Skeletal muscle tissue (tissue), 4 donors: Measurements from ENCODE around the gene ZNF521. TPM values are rescaled to one million over a fixed set of nuclear protein-coding genes. Genes with fewer than 3 reads are reported as not detected.

ENCODE experiments used
- H3K27ac ChIP-seq: one replicate; pipeline ENCODE4 v1.7.0; 2013; ENCODE audit warnings: mild to moderate bottlenecking, low read depth, low read length, inconsistent platforms
- H3K27me3 ChIP-seq, 3 donors: one replicate each; pipeline ENCODE4 v1.7.0; 2013; ENCODE audit warnings: low read length in 3 of 3; ENCODE audit not compliant: control insufficient read depth in 3 of 3, insufficient read depth in 3 of 3
- H3K36me3 ChIP-seq, 3 donors: one replicate each; pipeline ENCODE4 v1.7.0; 2013; ENCODE audit warnings: low read length in 3 of 3; ENCODE audit not compliant: control insufficient read depth in 3 of 3, insufficient read depth in 3 of 3
- H3K4me1 ChIP-seq, 3 donors: one replicate each; pipeline ENCODE4 v1.7.0; 2013; ENCODE audit warnings: low read length in 3 of 3, mild to moderate bottlenecking in 3 of 3; ENCODE audit not compliant: control insufficient read depth in 3 of 3, insufficient read depth in 3 of 3
- H3K4me3 ChIP-seq, 3 donors: one replicate each; pipeline ENCODE4 v1.7.0; 2013; ENCODE audit warnings: low read length in 3 of 3
- H3K9ac ChIP-seq, 3 donors: one replicate each; pipeline ENCODE4 v1.7.0; 2013; ENCODE audit warnings: low read length in 3 of 3, mild to moderate bottlenecking in 3 of 3, moderate library complexity in 2 of 3, low read depth in 1 of 3
- H3K9me3 ChIP-seq, 3 donors: one replicate each; pipeline ENCODE4 v1.7.0; 2013; ENCODE audit warnings: low read length in 3 of 3; ENCODE audit not compliant: control insufficient read depth in 3 of 3
- total RNA-seq: library from RNA; depleted of rRNA; stranded (reverse); fragments of >200 nt; gene quantifications from one replicate; pipeline ENCODE4 v1.2.3, GENCODE V29; 2014
- donor health status: Osteomylitis.

Gene ZNF521
- total RNA-seq, 1 donor from 2014 or later = 40.2 TPM

DNA sequence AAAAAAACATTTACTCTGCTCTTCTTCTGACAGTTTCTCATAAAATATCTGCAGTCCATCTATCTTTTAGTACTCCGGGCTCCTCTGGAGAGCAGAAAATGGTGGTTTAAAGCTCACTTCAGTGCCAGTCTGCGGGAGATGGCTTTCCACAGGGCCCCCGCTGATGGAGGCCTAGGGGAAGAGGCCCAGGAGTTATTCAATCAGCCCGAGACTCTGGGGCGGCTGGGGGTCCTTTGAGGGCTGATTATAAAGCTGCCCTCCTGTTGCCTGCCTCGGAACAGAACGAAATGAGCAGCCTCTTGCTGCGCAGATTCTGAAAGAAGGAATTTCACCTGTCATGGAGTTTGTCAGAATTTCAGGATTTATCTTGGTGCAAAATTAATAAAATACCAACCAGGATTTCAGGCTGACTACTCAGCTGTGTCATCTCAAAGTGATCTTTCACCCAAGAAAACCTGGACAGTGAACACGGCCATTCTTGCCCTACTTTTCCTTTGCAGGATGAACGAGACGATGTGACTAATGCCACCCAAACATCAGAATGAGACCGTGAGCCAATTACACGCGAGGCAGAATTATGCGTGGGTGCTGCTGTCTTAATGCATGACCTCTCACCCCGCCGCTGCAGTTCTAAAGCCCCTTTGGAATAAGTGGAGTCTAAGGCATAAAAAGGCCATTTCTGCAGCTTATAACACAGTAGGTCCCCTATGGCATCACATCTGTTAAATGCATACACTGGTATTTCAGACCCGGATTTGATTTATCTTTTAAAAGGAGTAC, 273.8 kb downstream of the ZNF521 start:
- Histone ChIP-seq H3K4me1 (no peaks in the 10 kb centered on the region), H3K4me3 (no peak overlapping the region), H3K9ac (no peak overlapping the region), H3K36me3 (peaks cover 0 to 5% (median 0%) of the 10 kb centered on the region in 3 donors), H3K27me3 (no peaks in the 10 kb centered on the region), H3K27ac (no peak overlapping the region), H3K9me3 (no peaks in the 10 kb centered on the region)

DNA sequence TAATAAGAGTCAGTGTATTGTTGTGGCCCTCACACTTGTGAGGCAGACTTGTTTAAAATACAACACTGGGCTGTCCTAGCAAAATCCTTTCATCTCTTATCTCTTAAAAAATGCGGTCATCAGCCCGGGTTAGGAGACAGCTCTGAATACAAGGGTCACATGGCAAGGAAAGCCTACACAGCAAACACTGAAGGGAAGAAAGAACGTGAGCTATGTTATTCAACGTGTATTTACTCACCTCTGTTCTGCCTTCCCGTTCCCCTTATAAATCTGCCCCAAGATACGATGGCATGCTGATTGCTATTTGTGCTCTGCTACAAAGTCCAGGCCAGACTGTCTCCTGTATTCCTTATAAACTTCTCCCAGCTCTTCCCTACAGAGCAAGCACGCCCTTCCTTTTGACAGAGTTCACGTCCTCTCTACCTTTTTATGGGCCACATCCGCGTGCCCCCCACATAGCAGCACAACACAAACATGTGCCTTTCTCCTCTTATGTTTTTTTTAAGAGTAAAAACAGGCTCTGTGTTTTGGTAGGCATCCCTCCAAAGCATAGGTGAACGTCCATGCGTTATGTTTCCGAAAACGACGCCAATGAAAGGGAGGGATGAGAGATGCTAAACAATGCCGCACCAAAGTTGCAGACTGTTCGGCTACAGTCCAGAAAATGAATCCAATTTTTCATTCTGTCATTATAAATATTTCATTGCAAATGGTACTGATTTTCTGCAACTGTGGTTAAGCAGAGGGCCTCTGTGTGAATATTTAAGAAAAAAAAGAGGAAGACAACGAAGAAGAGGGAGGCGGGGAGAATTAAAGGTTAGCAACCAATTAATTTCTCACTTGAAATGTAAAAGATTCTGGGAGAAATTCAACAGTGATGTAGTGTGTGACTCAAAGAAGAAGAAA, 274.7 kb downstream of the ZNF521 start:
- Histone ChIP-seq H3K9me3 (no peaks in the 10 kb centered on the region), H3K4me1 (no peaks in the 10 kb centered on the region), H3K4me3 (no peak overlapping the region), H3K27ac (no peak overlapping the region), H3K9ac (no peak overlapping the region), H3K36me3 (peaks cover 0 to 5% (median 0%) of the 10 kb centered on the region in 3 donors), H3K27me3 (no peaks in the 10 kb centered on the region)

GRCh38 chr18:25075783-25076182, 276.2 kb downstream of the ZNF521 start:
- no peaks in the 10 kb centered on the region for H3K4me1 ChIP-seq
- H3K27me3 ChIP-seq = no peaks in the 10 kb centered on the region
- H3K9me3 ChIP-seq = no peaks in the 10 kb centered on the region
- no peak overlapping the region for H3K9ac ChIP-seq
- H3K4me3 ChIP-seq = no peak overlapping the region
- H3K36me3 ChIP-seq = peaks cover 0 to 5% (median 0%) of the 10 kb centered on the region in 3 donors
- no peak overlapping the region for H3K27ac ChIP-seq

DNA sequence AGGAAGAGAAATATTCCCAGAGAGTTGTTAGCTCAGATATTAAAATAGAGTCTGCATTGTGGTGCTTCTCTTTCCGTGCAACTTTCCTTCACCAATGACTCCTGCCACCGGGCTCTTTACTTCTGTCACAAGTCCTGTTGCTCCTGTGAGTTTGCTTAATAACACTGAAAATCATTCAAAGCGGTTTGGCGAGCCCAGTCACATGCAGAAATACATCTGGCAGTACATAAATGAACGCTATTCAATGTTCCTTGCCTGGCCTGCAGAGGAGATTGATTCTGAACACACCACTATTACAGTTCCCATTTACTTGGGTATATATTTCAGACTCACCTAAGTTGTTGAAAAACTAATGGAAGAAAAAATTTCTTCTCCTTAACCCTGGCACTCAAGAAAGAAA, 276.6 kb downstream of the ZNF521 start:
- Histone ChIP-seq H3K27ac (no peak overlapping the region), H3K9me3 (no peaks in the 10 kb centered on the region), H3K4me1 (no peaks in the 10 kb centered on the region), H3K9ac (no peak overlapping the region), H3K27me3 (no peaks in the 10 kb centered on the region), H3K36me3 (peaks cover 0 to 2% (median 0%) of the 10 kb centered on the region in 3 donors), H3K4me3 (no peak overlapping the region)

- peaks cover 0 to 2% (median 0%) of the 10 kb centered on the region in 3 donors for H3K36me3 ChIP-seq
- H3K4me1 ChIP-seq = no peaks in the 10 kb centered on the region
- no peak overlapping the region for H3K4me3 ChIP-seq
- no peaks in the 10 kb centered on the region for H3K27me3 ChIP-seq
- no peak overlapping the region for H3K9ac ChIP-seq
- H3K9me3 ChIP-seq = no peaks in the 10 kb centered on the region
- no peak overlapping the region for H3K27ac ChIP-seq
Observed at GRCh38 chr18:25074925-25075324, 277.0 kb downstream of the ZNF521 start.

DNA sequence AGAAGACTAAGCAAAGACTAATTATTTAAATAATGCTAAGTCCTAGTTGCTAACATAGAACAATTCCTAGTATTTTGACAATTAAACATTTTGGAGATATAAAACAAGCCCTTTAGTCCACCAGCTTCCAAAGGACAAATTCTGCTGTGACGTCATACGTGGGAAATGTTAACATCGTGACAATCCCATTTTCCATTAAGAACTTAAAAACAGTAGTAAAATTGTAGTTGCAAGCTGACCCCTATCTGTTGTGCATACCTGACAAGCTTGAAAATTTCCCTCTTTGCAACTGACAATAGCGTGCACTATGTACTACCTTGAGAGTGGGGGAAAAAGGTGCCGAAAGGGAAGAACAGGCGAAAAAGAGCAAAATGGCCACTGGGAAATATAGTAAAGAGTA, 279.8 kb downstream of the ZNF521 start:
- H3K9ac ChIP-seq = no peak overlapping the region
- H3K4me1 ChIP-seq = no peaks in the 10 kb centered on the region
- no peaks in the 10 kb centered on the region for H3K9me3 ChIP-seq
- no peaks in the 10 kb centered on the region for H3K27me3 ChIP-seq
- no peaks in the 10 kb centered on the region for H3K36me3 ChIP-seq
- H3K4me3 ChIP-seq = no peak overlapping the region
- H3K27ac ChIP-seq = no peak overlapping the region

GRCh38 chr18:25067275-25068025, 284.5 kb downstream of the ZNF521 start:
- no peaks in the 10 kb centered on the region for H3K4me1 ChIP-seq
- no peaks in the 10 kb centered on the region for H3K9me3 ChIP-seq
- no peaks in the 10 kb centered on the region for H3K36me3 ChIP-seq
- H3K9ac ChIP-seq = no peak overlapping the region
- H3K4me3 ChIP-seq = no peak overlapping the region
- no peaks in the 10 kb centered on the region for H3K27me3 ChIP-seq
- no peak overlapping the region for H3K27ac ChIP-seq

- H3K27me3 ChIP-seq = no peaks in the 10 kb centered on the region
- no peak overlapping the region for H3K27ac ChIP-seq
Observed at GRCh38 chr18:25066516-25066915, 285.4 kb downstream of the ZNF521 start.

GRCh38 chr18:25062720-25063119, 289.2 kb downstream of the ZNF521 start:
- no peak overlapping the region for H3K27ac ChIP-seq
- H3K9me3 ChIP-seq = no peaks in the 10 kb centered on the region
- H3K4me3 ChIP-seq = no peak overlapping the region
- H3K9ac ChIP-seq = no peak overlapping the region
- no peaks in the 10 kb centered on the region for H3K27me3 ChIP-seq
- no peaks in the 10 kb centered on the region for H3K36me3 ChIP-seq
- H3K4me1 ChIP-seq = no peaks in the 10 kb centered on the region

More at GRCh38 chr18:25066516-25066915, 285.4 kb downstream of the ZNF521 start:
- Histone ChIP-seq H3K9me3 (no peaks in the 10 kb centered on the region), H3K4me3 (no peak overlapping the region), H3K4me1 (no peaks in the 10 kb centered on the region), H3K36me3 (no peaks in the 10 kb centered on the region), H3K9ac (no peak overlapping the region)
